Naive thymus-derived CD4-positive, alpha-beta T cell (primary cell): ENCODE results near the gene PRODH. TPM values are rescaled to one million over a fixed set of nuclear protein-coding genes. Genes with fewer than 3 reads are reported as not detected.
"Not testable (repeated sequence)": the region's sequence is repeated elsewhere in the genome, so short reads cannot be mapped to it uniquely, and the experiment has no call there.

ENCODE experiments used
- ATAC-seq: fragments of 150-1000 bp; cut with Tn5 transposase; 2 replicates; pipeline ENCODE4 v1.10.0; 2021; ENCODE audit warnings: mild to moderate bottlenecking, moderate library complexity
- CTCF ChIA-PET: fragments of 350-600 bp; sonication (Branson Sonifier 250); formaldehyde crosslinking; loops from one replicate; lab custom pipeline; 2021; ENCODE audit warnings: antibody characterized with exemption; lab: Charles Lee
- POLR2A ChIA-PET: fragments of 350-600 bp; sonication (Branson Sonifier 250); formaldehyde crosslinking; loops from one replicate; lab custom pipeline; 2021; ENCODE audit warnings: antibody characterized with exemption, inconsistent platforms; lab: Charles Lee
- DNase-seq, 9 donors: peaks; one replicate each; pipeline versions ENCODE4 v3.0.0 to v3.0.0-alpha.2; 2020 to 2022; ENCODE audit warnings: mixed read lengths in 1 of 9
- H3K27ac ChIP-seq: one replicate; pipeline ENCODE4 v1.7.0; 2013; ENCODE audit warnings: mild to moderate bottlenecking, low read depth, low read length, moderate library complexity
- H3K27me3 ChIP-seq, 2 donors: one replicate each; pipeline ENCODE4 v1.7.0; 2013; ENCODE audit warnings: low read length in 2 of 2, mild to moderate bottlenecking in 2 of 2, moderate library complexity in 2 of 2; ENCODE audit not compliant: control insufficient read depth in 2 of 2, insufficient read depth in 2 of 2
- H3K36me3 ChIP-seq, 3 experiments: 1 replicate in 2 of 3; 2 replicates in 1 of 3; pipeline ENCODE4 v1.7.0; 2013; ENCODE audit warnings: low read length in 3 of 3, mild to moderate bottlenecking in 3 of 3, moderate library complexity in 1 of 3; ENCODE audit not compliant: insufficient read depth in 3 of 3, control insufficient read depth in 2 of 3
- H3K4me1 ChIP-seq, 2 donors: one replicate each; pipeline ENCODE4 v1.7.0; 2013; ENCODE audit warnings: low read length in 2 of 2, mild to moderate bottlenecking in 2 of 2, moderate library complexity in 1 of 2; ENCODE audit not compliant: control insufficient read depth in 2 of 2, insufficient read depth in 2 of 2
- H3K4me3 ChIP-seq: 2 replicates; pipeline ENCODE4 v1.7.0; 2013; ENCODE audit warnings: mild to moderate bottlenecking, low read length
- H3K9me3 ChIP-seq, 3 experiments: 1 replicate in 2 of 3; 2 replicates in 1 of 3; pipeline ENCODE4 v1.7.0; 2013; ENCODE audit warnings: low read length in 3 of 3; ENCODE audit not compliant: control insufficient read depth in 2 of 3
- H3K27ac Mint-ChIP-seq, 9 donors: one replicate each; pipeline ENCODE4 v1.8.0; 2020 to 2022; ENCODE audit warnings: mixed read lengths in 9 of 9, mild to moderate bottlenecking in 8 of 9, moderate library complexity in 5 of 9, inconsistent platforms in 2 of 9
- H3K27me3 Mint-ChIP-seq, 5 donors: one replicate each; pipeline ENCODE4 v1.8.0; 2021 to 2022; ENCODE audit warnings: mixed read lengths in 5 of 5, mild to moderate bottlenecking in 1 of 5
- H3K36me3 Mint-ChIP-seq, 5 donors: one replicate each; pipeline ENCODE4 v1.8.0; 2020 to 2022; ENCODE audit warnings: mixed read lengths in 5 of 5, mild to moderate bottlenecking in 3 of 5, inconsistent platforms in 1 of 5
- H3K4me1 Mint-ChIP-seq, 7 donors: one replicate each; pipeline ENCODE4 v1.8.0; 2020 to 2022; ENCODE audit warnings: mixed read lengths in 7 of 7, mild to moderate bottlenecking in 3 of 7, inconsistent platforms in 1 of 7
- H3K4me3 Mint-ChIP-seq, 10 donors: one replicate each; pipeline ENCODE4 v1.8.0; 2020 to 2022; ENCODE audit warnings: mild to moderate bottlenecking in 10 of 10, mixed read lengths in 10 of 10, moderate library complexity in 6 of 10, inconsistent platforms in 2 of 10
- H3K9me3 Mint-ChIP-seq, 11 donors: one replicate each; pipeline ENCODE4 v1.8.0; 2020 to 2022; ENCODE audit warnings: mixed read lengths in 11 of 11, mild to moderate bottlenecking in 4 of 11, inconsistent platforms in 1 of 11, moderate library complexity in 1 of 11
- intact Hi-C, 2 donors: fragments of 100-400 bp; cut with micrococcal nuclease; formaldehyde crosslinking; loops; one replicate each; pipeline ENCODE4 v1.15.1; 2023
- polyA plus RNA-seq, 2 donors: library from polyadenylated mRNA; unstranded; fragments of 300-500 nt; fragmentation: Illumina TruSeq; gene quantifications; one replicate each; pipeline ENCODE4 v1.2.3, GENCODE V29; 2021
- total RNA-seq, 6 experiments: library from RNA in 5 of 6; stranded (reverse) in 5 of 6; gene quantifications; 1 replicate in 5 of 6; 2 replicates in 1 of 6; pipeline ENCODE4 v1.2.3 and lab custom pipeline; 2021 to 2026

Gene PRODH
- total and polyA plus RNA-seq, 7 experiments from 2014 or later = 0.04 to 0.51 (median 0.24) TPM; not detected in 2

DNA sequence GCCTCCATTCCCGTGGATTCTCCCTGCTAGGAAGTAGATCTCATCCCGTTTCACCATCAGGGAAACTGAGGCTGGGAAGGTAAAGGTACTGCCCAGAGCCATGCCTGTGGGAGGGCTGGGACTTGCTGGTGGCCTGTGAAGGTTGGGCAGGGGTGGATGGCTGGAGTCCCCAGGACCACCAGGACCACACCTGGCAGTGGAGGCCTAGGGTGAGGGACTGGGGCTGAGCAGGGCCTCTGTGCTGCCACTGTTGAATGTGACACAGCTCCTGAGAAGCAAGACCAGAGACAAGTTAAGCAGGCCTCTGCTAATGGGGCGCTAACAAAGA is 26.2 kb upstream of the PRODH start:
- ChIA-PET POLR2A (interaction anchor here (0.5 kb wide), 1 partner anchor 22 kb away, joined by 3 read pairs; no protein-coding TSS in a partner anchor), CTCF (no interaction called here)
- Mint-ChIP-seq H3K4me1 (peaks cover 0 to 1% (median 0%) of the 10 kb centered on the region in 7 donors), H3K27ac (no peak overlapping the region), H3K4me3 (no peak overlapping the region), H3K36me3 (no peaks in the 10 kb centered on the region), H3K27me3 (no peaks in the 10 kb centered on the region), H3K9me3 (no peaks in the 10 kb centered on the region)
- no peak for ATAC-seq
- Histone ChIP-seq H3K9me3 (no peaks in the 10 kb centered on the region), H3K4me3 (no peak overlapping the region), H3K4me1 (no peaks in the 10 kb centered on the region), H3K36me3 (no peaks in the 10 kb centered on the region), H3K27me3 (no peaks in the 10 kb centered on the region), H3K27ac (no peak overlapping the region)
- no peak for DNase-seq
- intact Hi-C loops = no loop called here

DNA sequence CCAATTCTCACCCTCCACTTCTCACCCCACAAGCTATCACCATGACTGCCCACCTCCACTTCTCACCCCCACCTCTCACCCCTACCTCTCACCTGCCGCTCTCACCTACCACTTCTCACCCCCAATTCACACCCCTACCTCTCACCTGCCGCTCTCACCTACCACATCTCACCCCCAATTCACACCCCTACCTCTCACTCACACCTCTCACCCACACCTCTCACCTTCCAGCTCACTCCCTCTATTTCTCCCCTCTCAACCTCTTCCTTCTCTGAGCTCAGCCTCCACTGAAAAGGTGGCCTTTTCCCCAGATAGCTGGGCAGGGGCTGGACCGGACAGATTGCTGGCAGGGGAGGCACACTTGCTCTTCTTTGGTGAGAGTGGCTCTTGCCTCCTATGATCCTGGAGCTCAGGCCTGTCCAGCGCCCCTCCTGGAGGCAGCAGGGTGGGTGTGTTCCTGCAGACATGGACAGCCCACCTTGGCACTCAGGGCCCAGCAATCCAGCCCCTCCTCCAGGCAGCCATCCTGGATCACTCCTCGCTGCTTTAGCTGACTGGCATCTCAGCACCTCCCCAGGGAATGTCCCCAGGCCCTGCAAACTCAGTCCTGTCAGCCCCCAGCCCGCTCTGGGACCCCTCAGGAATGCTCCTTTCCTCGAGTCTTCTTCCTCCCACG is 25.7 kb upstream of the PRODH start:
- H3K4me3 Mint-ChIP-seq, H3K27me3 ChIP-seq, ATAC-seq, CTCF ChIA-PET, H3K4me1 ChIP-seq, H3K4me3 ChIP-seq, H3K27ac ChIP-seq, H3K9me3 Mint-ChIP-seq, H3K27ac Mint-ChIP-seq, H3K36me3 Mint-ChIP-seq, H3K36me3 ChIP-seq, intact Hi-C loops, H3K27me3 Mint-ChIP-seq, H3K9me3 ChIP-seq, H3K4me1 Mint-ChIP-seq, DNase-seq: not testable (repeated sequence)
- POLR2A ChIA-PET = interaction anchor here (0.5 kb wide), 1 partner anchor 22 kb away, joined by 3 read pairs; no protein-coding TSS in a partner anchor

DNA sequence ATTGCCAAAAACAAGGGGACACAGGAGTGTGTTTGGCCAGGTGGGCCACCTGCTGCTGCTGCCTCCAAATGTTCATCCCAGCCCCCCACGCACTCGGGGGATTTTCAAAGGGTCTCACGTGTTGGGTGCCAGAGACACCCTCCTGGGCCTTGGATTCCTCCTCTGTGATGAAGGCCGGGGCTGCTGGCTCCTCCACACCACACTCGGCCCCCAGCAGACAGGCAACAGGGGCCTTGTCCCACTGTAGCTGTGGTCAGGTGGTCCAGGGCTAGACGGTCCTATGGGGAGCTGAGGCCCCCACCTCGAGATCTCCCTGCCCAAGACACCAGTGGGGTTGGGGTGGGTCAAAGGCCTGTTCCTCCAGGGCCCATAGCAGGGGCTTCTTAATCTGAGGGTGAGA is 25.1 kb upstream of the PRODH start:
- H3K4me1 Mint-ChIP-seq, DNase-seq, H3K36me3 Mint-ChIP-seq, ATAC-seq, H3K36me3 ChIP-seq, H3K9me3 ChIP-seq, H3K9me3 Mint-ChIP-seq, H3K4me3 Mint-ChIP-seq, CTCF ChIA-PET, H3K4me3 ChIP-seq, H3K27ac ChIP-seq, H3K27me3 ChIP-seq, intact Hi-C loops, H3K4me1 ChIP-seq, H3K27ac Mint-ChIP-seq, H3K27me3 Mint-ChIP-seq, POLR2A ChIA-PET: not testable (repeated sequence)

DNA sequence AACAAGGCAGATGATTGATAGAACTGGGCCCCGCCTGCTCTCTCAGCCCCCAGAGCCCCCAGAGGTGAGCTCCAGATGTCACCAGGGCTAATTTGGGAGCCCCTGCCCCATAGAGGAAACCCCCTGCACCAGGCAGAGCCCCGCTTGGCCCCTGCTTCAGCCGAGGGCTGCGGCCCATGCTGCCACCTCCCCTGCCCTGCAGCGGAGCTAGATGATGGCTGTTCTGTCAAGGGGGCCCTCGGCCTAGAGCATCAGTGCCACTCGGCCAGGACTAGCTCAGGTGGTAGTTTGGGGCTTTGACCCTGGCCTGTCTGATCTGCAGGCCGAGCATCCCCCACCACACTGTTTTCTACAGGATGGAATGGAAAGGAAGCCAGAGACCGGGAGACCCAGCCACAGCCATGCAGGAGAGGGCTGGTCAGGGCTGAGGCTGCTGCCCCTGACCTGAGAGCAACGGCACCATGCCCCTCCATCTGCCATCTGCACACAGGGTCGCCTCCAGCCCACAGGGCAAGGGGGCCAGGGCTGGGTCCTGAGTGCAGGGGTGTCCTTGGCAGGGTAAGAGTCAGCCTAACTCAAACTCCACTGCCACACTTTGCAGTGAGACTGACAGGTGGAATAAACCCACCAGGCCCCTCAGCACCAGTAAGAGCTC is 24.2 kb upstream of the PRODH start:
- H3K27me3 ChIP-seq, POLR2A ChIA-PET, H3K27ac ChIP-seq, CTCF ChIA-PET, ATAC-seq, H3K36me3 ChIP-seq, H3K36me3 Mint-ChIP-seq, H3K9me3 ChIP-seq, H3K9me3 Mint-ChIP-seq, H3K4me1 ChIP-seq, H3K27me3 Mint-ChIP-seq, intact Hi-C loops, H3K4me1 Mint-ChIP-seq, H3K4me3 Mint-ChIP-seq, H3K27ac Mint-ChIP-seq, H3K4me3 ChIP-seq: not testable (repeated sequence)
- DNase-seq = peak in 2 of 9 donors; percentile 3 to 7

DNA sequence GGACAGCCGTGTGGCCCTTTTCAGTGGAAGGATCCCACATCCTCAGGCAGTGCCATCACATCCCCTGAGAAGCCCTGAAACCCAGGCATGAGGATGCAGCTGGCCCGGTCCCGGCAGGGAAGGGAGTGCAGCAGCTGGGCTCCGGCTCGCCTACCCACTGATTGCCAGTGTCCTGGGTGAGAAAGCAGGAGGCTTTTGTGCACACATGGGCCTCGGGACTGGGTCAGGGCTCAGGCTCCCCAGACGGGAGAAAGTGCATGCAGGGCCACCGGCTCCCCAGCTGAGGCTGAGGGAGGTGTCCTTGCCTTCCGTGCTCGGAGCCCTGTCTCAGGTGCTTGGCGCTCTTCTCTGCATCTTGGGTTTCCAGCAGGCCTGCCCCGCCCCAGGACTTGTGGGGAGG is 23.6 kb upstream of the PRODH start:
- intact Hi-C loops = loop anchor here in 1 of 2 donors (10.0 kb wide), 1 partner anchor 515 kb away; the partner anchor contains the start of genes CDC45 and UFD1
- H3K9me3 Mint-ChIP-seq, H3K4me1 ChIP-seq, H3K36me3 ChIP-seq, H3K4me1 Mint-ChIP-seq, DNase-seq, H3K27ac ChIP-seq, H3K27me3 Mint-ChIP-seq, H3K27me3 ChIP-seq, CTCF ChIA-PET, H3K9me3 ChIP-seq, ATAC-seq, POLR2A ChIA-PET, H3K4me3 ChIP-seq, H3K4me3 Mint-ChIP-seq, H3K36me3 Mint-ChIP-seq, H3K27ac Mint-ChIP-seq: not testable (repeated sequence)

DNA sequence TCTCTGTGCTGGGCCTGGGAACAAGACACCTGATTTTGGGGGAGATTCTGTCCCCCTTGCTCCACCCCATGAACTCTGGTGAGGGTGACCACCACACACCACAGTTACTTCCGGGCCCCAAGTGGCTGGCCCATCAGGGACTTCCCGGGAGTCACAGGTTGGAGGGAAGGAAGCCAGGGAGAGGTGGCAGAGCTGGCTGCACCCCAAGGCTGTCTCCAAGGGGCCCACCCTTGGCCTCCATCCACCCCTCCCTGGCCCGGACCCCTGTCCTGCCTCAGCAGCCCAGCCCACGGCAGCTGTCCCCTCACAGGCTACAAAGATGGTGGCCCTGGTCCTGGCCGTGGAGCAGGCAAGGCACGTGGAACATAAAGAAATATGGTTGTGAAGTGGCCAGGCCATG is 23.2 kb upstream of the PRODH start:
- H3K27ac ChIP-seq, DNase-seq, H3K27me3 ChIP-seq, ATAC-seq, H3K4me1 Mint-ChIP-seq, H3K27ac Mint-ChIP-seq, H3K4me1 ChIP-seq, H3K36me3 ChIP-seq, H3K4me3 ChIP-seq, H3K27me3 Mint-ChIP-seq, H3K36me3 Mint-ChIP-seq, CTCF ChIA-PET, POLR2A ChIA-PET, H3K9me3 Mint-ChIP-seq, H3K9me3 ChIP-seq, H3K4me3 Mint-ChIP-seq: not testable (repeated sequence)
- intact Hi-C loops = loop anchor here in 1 of 2 donors (10.0 kb wide), 1 partner anchor 516 kb away; the partner anchor contains the start of genes CDC45 and UFD1

DNA sequence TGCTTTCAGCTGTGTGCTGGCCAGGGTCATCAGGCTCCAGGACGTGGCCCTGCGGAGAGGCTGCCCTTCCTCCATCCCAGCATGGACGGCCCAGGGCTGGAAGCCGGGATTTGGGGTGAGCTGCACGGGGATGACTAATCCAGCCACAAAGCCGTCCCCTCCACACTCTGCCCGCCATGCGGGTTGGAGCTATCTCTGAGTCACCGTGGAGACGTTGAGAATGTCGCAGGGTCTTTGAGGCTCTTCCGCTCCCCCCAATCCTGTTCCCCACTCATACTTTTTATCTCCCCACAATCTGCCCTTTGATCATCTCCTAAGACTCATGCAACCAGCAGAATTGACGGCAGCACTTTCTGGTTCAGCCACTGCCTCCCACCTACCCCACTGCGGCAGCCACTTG is 22.6 kb upstream of the PRODH start:
- H3K27ac ChIP-seq, H3K9me3 ChIP-seq, H3K27me3 ChIP-seq, H3K4me1 Mint-ChIP-seq, CTCF ChIA-PET, H3K4me1 ChIP-seq, DNase-seq, H3K4me3 Mint-ChIP-seq, H3K27me3 Mint-ChIP-seq, H3K9me3 Mint-ChIP-seq, ATAC-seq, POLR2A ChIA-PET, H3K36me3 Mint-ChIP-seq, H3K4me3 ChIP-seq, H3K36me3 ChIP-seq, H3K27ac Mint-ChIP-seq: not testable (repeated sequence)
- intact Hi-C loops = loop anchor here in 1 of 2 donors (10.0 kb wide), 1 partner anchor 516 kb away; the partner anchor contains the start of genes CDC45 and UFD1
